ENCODE results near the gene DUOXA1. TPM values are rescaled to one million over a fixed set of nuclear protein-coding genes. Genes with fewer than 3 reads are reported as not detected.

The DUOXA1 gene
- total and polyA plus RNA-seq, 9 of the 15 experiments (the other 6 are each of a cell fraction or from before 2014, with no cell fraction given): 0.17 to 0.74 (median 0.24) TPM; not detected in 6

DNA sequence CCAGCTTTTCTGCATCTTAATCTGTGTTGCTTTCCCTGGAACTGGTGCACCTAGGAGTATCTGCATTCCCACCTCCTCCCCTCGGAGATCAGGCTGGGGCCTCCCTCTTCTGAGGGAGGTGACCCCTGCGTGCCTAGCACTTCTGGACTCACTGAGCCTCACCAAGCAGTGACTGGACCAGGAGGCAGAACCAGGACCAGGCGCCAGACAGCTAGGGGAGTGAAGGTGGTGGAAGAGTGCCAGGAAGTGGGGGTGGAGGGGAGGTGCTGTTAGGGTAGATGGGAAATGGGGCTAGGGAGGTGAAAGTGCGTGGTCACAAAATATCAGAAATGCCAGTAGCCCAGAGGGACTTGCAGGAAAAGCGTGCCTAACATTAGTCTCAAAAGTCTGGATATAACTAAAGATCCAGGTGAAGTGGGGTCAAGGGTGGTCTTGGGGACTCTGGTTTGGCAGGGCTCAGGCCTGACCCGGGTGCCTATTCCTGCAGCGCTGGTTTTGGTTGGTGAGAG is 14.3 kb downstream of the DUOXA1 start:
- Histone ChIP-seq H3K4me1 (replicated peaks in 1 of 2; ENCODE audit: control insufficient read depth in 2 of 2, insufficient read depth in 2 of 2, low read length in 2 of 2) (peaks cover 0 to 32% of the 10 kb centered on the region in 2 experiments; a peak in 3 of 5 replicates), H3K4me3 (no peak overlapping the region), H3K79me2 (ENCODE audit: control insufficient read depth, insufficient read depth, low read length) (no peaks in the 10 kb centered on the region), H3K4me2 (ENCODE audit: insufficient read depth, low read length) (no peak overlapping the region), H3K27me3 (ENCODE audit: control insufficient read depth in 2 of 2, insufficient read depth in 2 of 2, low read length in 2 of 2) (peaks cover 2 to 25% of the 10 kb centered on the region in 2 experiments; a peak in 3 of 5 replicates), H3K9me1 (ENCODE audit: control insufficient read depth, insufficient read depth, low read length) (no peaks in the 10 kb centered on the region), H3K9me3 (replicated peaks; ENCODE audit: control insufficient read depth, insufficient read depth, low read depth, low read length) (no peaks in the 10 kb centered on the region), H3K9ac (ENCODE audit: insufficient read depth in 1 of 2, low read depth in 2 of 2, low read length in 2 of 2) (no peak overlapping the region), H2AFZ (ENCODE audit: low read depth, low read length) (no peak overlapping the region), H3K36me3 (ENCODE audit: control insufficient read depth, insufficient read depth, low read length) (no peaks in the 10 kb centered on the region), H3K27ac (ENCODE audit: extremely low read depth, low read depth, low read length) (no peak overlapping the region), H4K20me1 (replicated peaks; ENCODE audit: control insufficient read depth, insufficient read depth, low read length) (no peaks in the 10 kb centered on the region)
- 6% methylated on average over 7 of the region's 7 CpGs for WGBS (ENCODE audit: insufficient coverage, low coverage, missing lambda C conversion rate)
- intact Hi-C loops (cut with micrococcal nuclease): no loop called here
- TF ChIP-seq ZNF75A (CRISPR knock-in tag; IDR thresholded peaks at IDR 0.05): no peak
- TF ChIP-seq DACH1 (IDR thresholded peaks at IDR 0.05; ENCODE audit: partially characterized antibody): no peak
- TF ChIP-seq ETV6 (IDR thresholded peaks at IDR 0.05; ENCODE audit: borderline replicate concordance in 1 of 2, low read depth in 2 of 2, low read length in 1 of 2): no peak
- TF ChIP-seq ETV6 (CRISPR knock-in tag; IDR thresholded peaks at IDR 0.05; ENCODE audit: borderline replicate concordance): no peak
- TF ChIP-seq, protein P1, sequence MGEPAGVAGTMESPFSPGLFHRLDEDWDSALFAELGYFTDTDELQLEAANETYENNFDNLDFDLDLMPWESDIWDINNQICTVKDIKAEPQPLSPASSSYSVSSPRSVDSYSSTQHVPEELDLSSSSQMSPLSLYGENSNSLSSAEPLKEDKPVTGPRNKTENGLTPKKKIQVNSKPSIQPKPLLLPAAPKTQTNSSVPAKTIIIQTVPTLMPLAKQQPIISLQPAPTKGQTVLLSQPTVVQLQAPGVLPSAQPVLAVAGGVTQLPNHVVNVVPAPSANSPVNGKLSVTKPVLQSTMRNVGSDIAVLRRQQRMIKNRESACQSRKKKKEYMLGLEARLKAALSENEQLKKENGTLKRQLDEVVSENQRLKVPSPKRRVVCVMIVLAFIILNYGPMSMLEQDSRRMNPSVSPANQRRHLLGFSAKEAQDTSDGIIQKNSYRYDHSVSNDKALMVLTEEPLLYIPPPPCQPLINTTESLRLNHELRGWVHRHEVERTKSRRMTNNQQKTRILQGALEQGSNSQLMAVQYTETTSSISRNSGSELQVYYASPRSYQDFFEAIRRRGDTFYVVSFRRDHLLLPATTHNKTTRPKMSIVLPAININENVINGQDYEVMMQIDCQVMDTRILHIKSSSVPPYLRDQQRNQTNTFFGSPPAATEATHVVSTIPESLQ (CRISPR knock-in tag; IDR thresholded peaks at IDR 0.05): no peak
- no peak for TF ChIP-seq ZBTB1 (CRISPR knock-in tag; IDR thresholded peaks at IDR 0.05; ENCODE audit: borderline replicate concordance, low read depth)
- no peak for TF ChIP-seq PURB (CRISPR knock-in tag; IDR thresholded peaks at IDR 0.05; ENCODE audit: low read depth)
- no peak for TF ChIP-seq KDM1A (IDR thresholded peaks at IDR 0.05)
- TF ChIP-seq ZNF232 (CRISPR knock-in tag; IDR thresholded peaks at IDR 0.05): no peak
- TF ChIP-seq ZC3H4 (CRISPR knock-in tag; IDR thresholded peaks at IDR 0.05; ENCODE audit: borderline replicate concordance): no peak
- TF ChIP-seq U2AF2 (optimal IDR thresholded peaks at IDR 0.05; ENCODE audit: low read depth, low read length): no peak
- TF ChIP-seq ZNF384 (IDR thresholded peaks at IDR 0.05; ENCODE audit: low read depth, low read length): no peak
- TF ChIP-seq ELF2 (CRISPR knock-in tag; IDR thresholded peaks at IDR 0.05): no peak
- TF ChIP-seq, protein P2, sequence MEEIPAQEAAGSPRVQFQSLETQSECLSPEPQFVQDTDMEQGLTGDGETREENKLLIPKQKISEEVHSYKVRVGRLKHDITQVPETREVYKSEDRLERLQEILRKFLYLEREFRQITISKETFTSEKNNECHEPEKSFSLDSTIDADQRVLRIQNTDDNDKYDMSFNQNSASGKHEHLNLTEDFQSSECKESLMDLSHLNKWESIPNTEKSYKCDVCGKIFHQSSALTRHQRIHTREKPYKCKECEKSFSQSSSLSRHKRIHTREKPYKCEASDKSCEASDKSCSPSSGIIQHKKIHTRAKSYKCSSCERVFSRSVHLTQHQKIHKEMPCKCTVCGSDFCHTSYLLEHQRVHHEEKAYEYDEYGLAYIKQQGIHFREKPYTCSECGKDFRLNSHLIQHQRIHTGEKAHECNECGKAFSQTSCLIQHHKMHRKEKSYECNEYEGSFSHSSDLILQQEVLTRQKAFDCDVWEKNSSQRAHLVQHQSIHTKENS (CRISPR knock-in tag; IDR thresholded peaks at IDR 0.05): no peak
- TF ChIP-seq TRIM28 (IDR thresholded peaks at IDR 0.05): no peak
- in situ Hi-C loops (cut with MboI): loop anchor here (25.0 kb wide), 1 partner anchor 153 kb away; the partner anchor contains the start of gene TERB2
- ChIA-PET POLR2A (interaction anchor here (0.7 kb wide), 1 partner anchor 47 kb away, joined by 3 read pairs; no protein-coding TSS in a partner anchor), CTCF (ENCODE audit: low intra/inter-chr PET ratio) (no interaction called here)
- DNase-seq (ENCODE audit: extremely low read depth in 1 of 4, low spot score in 3 of 4) (no peak), FAIRE-seq (no peak), ATAC-seq (no peak)
- BruUV-seq (replicated peaks): no TSS peak
